H1 (cell line): ENCODE measurements around the gene ZNF292. TPM values are rescaled to one million over a fixed set of nuclear protein-coding genes. Genes with fewer than 3 reads are reported as not detected.

ENCODE experiments used
- CTCF ChIA-PET: fragments of 300-600 bp; sonication (Branson Sonifier 250); formaldehyde crosslinking; loops from one replicate; lab custom pipeline; 2021; ENCODE audit not compliant: partially characterized antibody; lab: Charles Lee
- POLR2A ChIA-PET: fragments of 300-600 bp; sonication (Branson Sonifier 250); formaldehyde crosslinking; loops from one replicate; lab custom pipeline; 2021; ENCODE audit warnings: inconsistent platforms; ENCODE audit not compliant: partially characterized antibody; lab: Charles Lee
- DNase-seq, 2 experiments: peaks; one replicate each; pipeline versions ENCODE4 v3.0.0 to v3.0.0-alpha.2; 2010 to 2022; ENCODE audit warnings: low spot score in 2 of 2, low read depth in 1 of 2, mixed read lengths in 1 of 2
- FAIRE-seq: peaks from 2 replicates; lab custom pipeline; 2011; peaks lifted over from hg19 to GRCh38; lab: Jason Lieb, UNC
- H2AFZ ChIP-seq: 2 replicates; pipeline ENCODE4 v1.8.1; 2012; ENCODE audit warnings: low read length, inconsistent platforms
- H2AK5ac ChIP-seq: 2 replicates; pipeline ENCODE4 v1.6.1; 2013; ENCODE audit warnings: low read depth, low read length
- H2BK120ac ChIP-seq: replicated peaks from 2 replicates; pipeline ENCODE3; 2013; ENCODE audit warnings: low read depth, low read length, inconsistent platforms
- H2BK12ac ChIP-seq: 2 replicates; pipeline ENCODE4 v1.6.1; 2013; ENCODE audit warnings: low read depth, low read length
- H2BK15ac ChIP-seq: 2 replicates; pipeline ENCODE4 v1.6.1; 2013; ENCODE audit warnings: low read length
- H2BK20ac ChIP-seq: 2 replicates; pipeline ENCODE4 v1.6.1; 2013; ENCODE audit warnings: low read length
- H2BK5ac ChIP-seq: 2 replicates; pipeline ENCODE4 v1.6.1; 2013; ENCODE audit warnings: low read depth, low read length
- H3K14ac ChIP-seq: 2 replicates; pipeline ENCODE4 v1.6.1; 2013; ENCODE audit warnings: inconsistent platforms; ENCODE audit not compliant: insufficient read length
- H3K18ac ChIP-seq: 2 replicates; pipeline ENCODE4 v1.6.1; 2013; ENCODE audit warnings: low read length; ENCODE audit errors: extremely low read depth
- H3K23ac ChIP-seq: 2 replicates; pipeline ENCODE4 v1.6.1; 2013; ENCODE audit warnings: inconsistent platforms; ENCODE audit not compliant: insufficient read length
- H3K23me2 ChIP-seq: 2 replicates; pipeline ENCODE4 v1.6.1; 2013; ENCODE audit warnings: low read depth, low read length
- H3K27ac ChIP-seq: 2 replicates; pipeline ENCODE4 v1.6.1; 2011; ENCODE audit warnings: low read depth, low read length, inconsistent platforms
- H3K27me3 ChIP-seq, 4 experiments: replicated peaks in 1 of 4; 1 replicate in 1 of 4; 2 replicates in 3 of 4; pipeline versions ENCODE4 v1.6.1 to v1.8.1; 2011 to 2013; ENCODE audit warnings: low read length in 3 of 4, mild to moderate bottlenecking in 3 of 4, inconsistent platforms in 2 of 4, mixed read lengths in 2 of 4, moderate library complexity in 1 of 4; ENCODE audit not compliant: control insufficient read depth in 3 of 4, insufficient read depth in 3 of 4; ENCODE audit errors: extremely low read depth in 1 of 4
- H3K36me3 ChIP-seq, 4 experiments: 2 replicates each; pipeline versions ENCODE4 v1.6.1 to v1.8.1; 2011 to 2013; ENCODE audit warnings: mild to moderate bottlenecking in 4 of 4, low read length in 3 of 4, moderate library complexity in 2 of 4, control low read depth in 1 of 4, inconsistent platforms in 1 of 4; ENCODE audit not compliant: insufficient read depth in 4 of 4, control insufficient read depth in 2 of 4
- H3K4ac ChIP-seq: replicated peaks from 2 replicates; pipeline ENCODE3; 2013; ENCODE audit warnings: low read length, low read depth, mixed read lengths, inconsistent platforms; ENCODE audit not compliant: insufficient read length
- H3K4me1 ChIP-seq, 4 experiments: replicated peaks in 1 of 4; 1 replicate in 1 of 4; 2 replicates in 3 of 4; pipeline versions ENCODE4 v1.6.1 to v1.8.1; 2011 to 2013; ENCODE audit warnings: low read length in 3 of 4, inconsistent platforms in 2 of 4, mixed read lengths in 1 of 4; ENCODE audit not compliant: insufficient read depth in 4 of 4, control insufficient read depth in 3 of 4
- H3K4me2 ChIP-seq, 2 experiments: 2 replicates each; pipeline versions ENCODE4 v1.6.1 to v1.8.1; 2011 to 2013; ENCODE audit warnings: low read depth in 2 of 2, low read length in 2 of 2, control low read depth in 1 of 2, inconsistent platforms in 1 of 2, mild to moderate bottlenecking in 1 of 2; ENCODE audit not compliant: insufficient read depth in 1 of 2
- H3K4me3 ChIP-seq, 4 experiments: fragments of 200-600, 300-600 bp in 1 of 4; sonication (generic), shearing (Covaris generic), sonication (Bioruptor Twin) in 1 of 4; 2 replicates each; pipeline versions ENCODE4 v1.5.1 to v1.8.1; 2011 to 2016; ENCODE audit warnings: low read length in 4 of 4, low read depth in 3 of 4, control low read depth in 2 of 4, inconsistent platforms in 2 of 4, mild to moderate bottlenecking in 2 of 4, mixed read lengths in 1 of 4, moderate library complexity in 1 of 4; ENCODE audit not compliant: insufficient read depth in 2 of 4; ENCODE audit errors: extremely low read depth in 1 of 4
- H3K56ac ChIP-seq: replicated peaks from 2 replicates; pipeline ENCODE3; 2013; ENCODE audit warnings: low read depth, mild to moderate bottlenecking, mixed read lengths, low read length, inconsistent platforms; ENCODE audit not compliant: insufficient read length
- H3K79me1 ChIP-seq: 2 replicates; pipeline ENCODE4 v1.6.1; 2013; ENCODE audit warnings: low read depth, low read length, control low read depth
- H3K79me2 ChIP-seq, 2 experiments: 2 replicates each; pipeline versions ENCODE4 v1.6.1 to v1.8.1; 2012 to 2013; ENCODE audit warnings: low read length in 2 of 2, mild to moderate bottlenecking in 2 of 2, inconsistent platforms in 1 of 2; ENCODE audit not compliant: insufficient read depth in 2 of 2, control insufficient read depth in 1 of 2
- H3K9ac ChIP-seq, 4 experiments: replicated peaks in 1 of 4; 1 replicate in 1 of 4; 2 replicates in 3 of 4; pipeline versions ENCODE4 v1.6.1 to v1.8.1; 2011 to 2013; ENCODE audit warnings: low read depth in 3 of 4, low read length in 3 of 4, control low read depth in 2 of 4, mild to moderate bottlenecking in 2 of 4, moderate library complexity in 2 of 4, inconsistent platforms in 1 of 4; ENCODE audit errors: extremely low read depth in 1 of 4
- H3K9me3 ChIP-seq, 2 experiments: 2 replicates each; pipeline versions ENCODE4 v1.6.1 to v1.8.1; 2012 to 2013; ENCODE audit warnings: mild to moderate bottlenecking in 2 of 2, moderate library complexity in 2 of 2, control low read depth in 1 of 2, inconsistent platforms in 1 of 2, low read depth in 1 of 2, low read length in 1 of 2, mixed read lengths in 1 of 2; ENCODE audit not compliant: insufficient read depth in 2 of 2
- H4K20me1 ChIP-seq, 2 experiments: replicated peaks in 1 of 2; 2 replicates each; pipeline versions ENCODE3 to v1.8.1; 2011 to 2013; ENCODE audit warnings: inconsistent platforms in 2 of 2, low read length in 2 of 2, mild to moderate bottlenecking in 1 of 2; ENCODE audit not compliant: insufficient read depth in 2 of 2, control insufficient read depth in 1 of 2
- H4K5ac ChIP-seq: 2 replicates; pipeline ENCODE4 v1.6.1; 2013; ENCODE audit warnings: low read length, low read depth, mixed read lengths, inconsistent platforms; ENCODE audit not compliant: insufficient read length
- H4K8ac ChIP-seq: 2 replicates; pipeline ENCODE4 v1.8.0; 2013; ENCODE audit warnings: mild to moderate bottlenecking, moderate library complexity, low read length, inconsistent platforms; ENCODE audit not compliant: insufficient read depth; ENCODE audit errors: extremely low read depth
- H4K91ac ChIP-seq: replicated peaks from 2 replicates; pipeline ENCODE3; 2013; ENCODE audit warnings: low read length, mixed read lengths, inconsistent platforms; ENCODE audit not compliant: insufficient read length
- WGBS, 2 experiments: shearing (Covaris generic) in 1 of 2; methylation state at CpG; one replicate each; pipeline versions ENCODE4 v1.1.6 to v1.1.7; 2013 to 2015; ENCODE audit warnings: low lambda C conversion rate in 2 of 2, mixed read lengths in 2 of 2, inconsistent platforms in 1 of 2, low coverage in 1 of 2, missing lambda C conversion rate in 1 of 2; ENCODE audit not compliant: insufficient replicate concordance in 2 of 2, insufficient coverage in 1 of 2, insufficient read length in 1 of 2; ENCODE audit errors: extremely low coverage in 1 of 2, missing lambda C conversion rate in 1 of 2; 5-methylcytosine and 5-hydroxymethylcytosine counted together
- polyA plus RNA-seq, 7 experiments: library from polyadenylated mRNA; depleted of rRNA in 3 of 7; stranded (reverse) in 5 of 7; unstranded in 2 of 7; fragments of >200 nt in 5 of 7; fragments of 200-250 nt in 2 of 7; gene quantifications; 1 replicate in 5 of 7; 2 replicates in 1 of 7; 4 replicates in 1 of 7; pipeline versions ENCODE4 v1.2.1 to v1.2.3, GENCODE V29; 2011 to 2013; ENCODE audit warnings: missing spikeins in 2 of 7, mixed read lengths in 2 of 7
- total RNA-seq: library from RNA; stranded (reverse); fragmentation: NEBNext Ultra II Directional; extraction: Animal tissue kit (Norgen Biotek cat#: 25700); gene quantifications from 2 replicates; pipeline ENCODE4 v1.2.1, GENCODE V29; 2021

ZNF292 gene
- total and polyA plus RNA-seq, 2 of the 8 experiments (the other 6 are each of a cell fraction or from before 2014, with no cell fraction given), result 6.8 to 44.2 TPM

- Histone ChIP-seq H3K18ac (no peak overlapping the region), H3K4me3 (no peak overlapping the region), H3K36me3 (peaks cover 0 to 2% (median 0%) of the 10 kb centered on the region in 4 experiments; a peak in 2 of 8 replicates), H3K4me1 (peaks cover 6 to 30% (median 22%) of the 10 kb centered on the region in 4 experiments), H3K4ac (no peak overlapping the region), H3K27me3 (no peaks in the 10 kb centered on the region), H2BK15ac (no peak overlapping the region), H3K56ac (no peak overlapping the region), H2BK12ac (no peak overlapping the region), H3K9ac (no peak overlapping the region), H3K14ac (no peak overlapping the region), H3K23me2 (no peaks in the 10 kb centered on the region), H2BK5ac (no peak overlapping the region), H3K9me3 (no peaks in the 10 kb centered on the region), H4K5ac (no peak overlapping the region), H2AFZ (no peak overlapping the region), H3K23ac (no peak overlapping the region), H3K4me2 (no peak overlapping the region), H3K79me2 (peaks cover 14 to 99% of the 10 kb centered on the region in 2 experiments), H4K91ac (no peak overlapping the region), H2BK20ac (no peak overlapping the region), H4K8ac (no peak overlapping the region), H2BK120ac (no peak overlapping the region), H3K27ac (no peak overlapping the region), H2AK5ac (no peak overlapping the region), H3K79me1 (peaks cover 9% of the 10 kb centered on the region), H4K20me1 (peaks cover 5 to 7% of the 10 kb centered on the region in 2 experiments)
- FAIRE-seq (no peak), DNase-seq (no peak)
- ChIA-PET POLR2A (no interaction called here), CTCF (no interaction called here)
- 94% methylated on average over 1 of the region's 1 CpG; no CpG with 5 or more reads in 1 of the 2 experiments for WGBS, 2 experiments
These were observed 27.6 kb downstream of the ZNF292 start for GRCh38 chr6:87182940-87183339.
